Smooth muscle cell (in vitro differentiated cells): ENCODE data around the gene ENPP3. TPM values are rescaled to one million over a fixed set of nuclear protein-coding genes. Genes with fewer than 3 reads are reported as not detected.

Experiments
- DNase-seq: peaks from one replicate; lab custom pipeline; 2025; ENCODE audit not compliant: unreplicated experiment; lab: John Stamatoyannopoulos, UW
- H2AFZ ChIP-seq: fragments of 200-600 bp; sonication (generic); 2 replicates; pipeline ENCODE4 v1.6.0; 2016; ENCODE audit warnings: antibody characterized with exemption, low read depth, mild to moderate bottlenecking
- H3F3A ChIP-seq: fragments of 200-600 bp; sonication (generic); 2 replicates; pipeline ENCODE4 v1.6.0; 2017; ENCODE audit warnings: antibody characterized with exemption, low read depth
- H3K27ac ChIP-seq: fragments of 200-600 bp; sonication (generic); 2 replicates; pipeline ENCODE4 v1.5.1; 2016; ENCODE audit warnings: low read depth, mild to moderate bottlenecking
- H3K27me3 ChIP-seq: fragments of 200-600 bp; sonication (generic); 2 replicates; pipeline ENCODE4 v1.6.1; 2016; ENCODE audit warnings: low read depth, mild to moderate bottlenecking
- H3K36me3 ChIP-seq: fragments of 200-600 bp; sonication (generic); 2 replicates; pipeline ENCODE4 v1.5.1; 2016; ENCODE audit warnings: low read depth
- H3K4me1 ChIP-seq: fragments of 200-600 bp; sonication (generic); 2 replicates; pipeline ENCODE4 v1.5.1; 2016; ENCODE audit warnings: low read depth
- H3K4me2 ChIP-seq: fragments of 200-600 bp; sonication (generic); 2 replicates; pipeline ENCODE4 v1.6.0; 2016; ENCODE audit warnings: mild to moderate bottlenecking
- H3K4me3 ChIP-seq: fragments of 200-600 bp; sonication (generic); 2 replicates; pipeline ENCODE4 v1.5.1; 2016; ENCODE audit warnings: mild to moderate bottlenecking
- H3K79me2 ChIP-seq: fragments of 200-600 bp; sonication (generic); 2 replicates; pipeline ENCODE4 v1.6.0; 2016; ENCODE audit warnings: low read depth, mild to moderate bottlenecking
- H3K9ac ChIP-seq: fragments of 200-600 bp; sonication (generic); 2 replicates; pipeline ENCODE4 v1.6.0; 2016; ENCODE audit warnings: low read depth
- H3K9me3 ChIP-seq: fragments of 200-600 bp; sonication (generic); replicated peaks from 2 replicates; pipeline ENCODE4 v1.5.1; 2016; ENCODE audit warnings: low read depth
- H4K20me1 ChIP-seq: fragments of 200-600 bp; sonication (generic); 2 replicates; pipeline ENCODE4 v1.6.0; 2016; ENCODE audit warnings: low read depth
- CTCF ChIP-seq: fragments of 200-600 bp; sonication (generic); IDR thresholded peaks from 2 replicates; pipeline ENCODE4 v1.5.1; 2017; ENCODE audit warnings: borderline replicate concordance, mild to moderate bottlenecking, antibody characterized with exemption; ENCODE audit not compliant: insufficient read depth, poor library complexity, severe bottlenecking
- WGBS: methylation state at CpG from one replicate; pipeline ENCODE4 v1.1.7; 2016; ENCODE audit warnings: low lambda C conversion rate; 5-methylcytosine and 5-hydroxymethylcytosine counted together
- polyA plus RNA-seq: library from polyadenylated mRNA; unstranded; fragments of >200 nt; fragmentation: Nextera tagmentation; extraction: Ambion mirVana; gene quantifications from 2 replicates; pipeline ENCODE4 v1.2.1, GENCODE V29; 2016
- total RNA-seq: library from RNA; depleted of rRNA; stranded (reverse); fragments of >200 nt; gene quantifications from 2 replicates; pipeline ENCODE4 v1.2.3, GENCODE V29; 2014

ENPP3 gene
- total and polyA plus RNA-seq, 2 experiments from 2014 or later = 0.16 to 0.18 TPM

GRCh38 chr6:131641554-131641953 is 4.5 kb downstream of the ENPP3 start:
- Histone ChIP-seq H3K27ac (no peak overlapping the region), H3K27me3 (no peaks in the 10 kb centered on the region), H3K36me3 (no peaks in the 10 kb centered on the region), H3F3A (no peaks in the 10 kb centered on the region), H2AFZ (no peak overlapping the region), H3K4me2 (no peak overlapping the region), H3K4me3 (no peak overlapping the region), H4K20me1 (no peaks in the 10 kb centered on the region), H3K79me2 (no peaks in the 10 kb centered on the region), H3K9me3 (no peaks in the 10 kb centered on the region), H3K9ac (no peak overlapping the region), H3K4me1 (no peaks in the 10 kb centered on the region)
- DNase-seq = no peak
- 97% methylated on average over 1 of the region's 1 CpG for WGBS
- TF ChIP-seq CTCF = no peak

GRCh38 chr6:131642565-131642964 is 5.5 kb downstream of the ENPP3 start:
- Histone ChIP-seq H3K36me3 (no peaks in the 10 kb centered on the region), H3K79me2 (no peaks in the 10 kb centered on the region), H3K4me3 (no peak overlapping the region), H3K4me2 (no peak overlapping the region), H3K9ac (no peak overlapping the region), H4K20me1 (no peaks in the 10 kb centered on the region), H3K27me3 (no peaks in the 10 kb centered on the region), H3F3A (no peaks in the 10 kb centered on the region), H3K27ac (no peak overlapping the region), H3K4me1 (no peaks in the 10 kb centered on the region), H3K9me3 (no peaks in the 10 kb centered on the region), H2AFZ (no peak overlapping the region)
- TF ChIP-seq CTCF = no peak
- WGBS = 86% methylated on average over 6 of the region's 6 CpGs
- no peak for DNase-seq

GRCh38 chr6:131642987-131643611 is 6.0 kb downstream of the ENPP3 start:
- H3K36me3 ChIP-seq = no peaks in the 10 kb centered on the region
- no peaks in the 10 kb centered on the region for H3F3A ChIP-seq
- H2AFZ ChIP-seq = no peak overlapping the region
- H3K9ac ChIP-seq = no peak overlapping the region
- TF ChIP-seq CTCF = no peak
- no peaks in the 10 kb centered on the region for H3K79me2 ChIP-seq
- DNase-seq = no peak
- H3K4me3 ChIP-seq = no peak overlapping the region
- no peaks in the 10 kb centered on the region for H3K27me3 ChIP-seq
- no peaks in the 10 kb centered on the region for H3K4me1 ChIP-seq
- 86% methylated on average over 3 of the region's 3 CpGs for WGBS
- H3K27ac ChIP-seq = no peak overlapping the region
- no peak overlapping the region for H3K4me2 ChIP-seq
- no peaks in the 10 kb centered on the region for H4K20me1 ChIP-seq
- no peaks in the 10 kb centered on the region for H3K9me3 ChIP-seq

GRCh38 chr6:131643855-131644460 is 6.9 kb downstream of the ENPP3 start:
- H3K9me3 ChIP-seq = no peaks in the 10 kb centered on the region
- H3F3A ChIP-seq = no peaks in the 10 kb centered on the region
- WGBS = 82% methylated on average over 2 of the region's 2 CpGs
- no peak overlapping the region for H3K4me2 ChIP-seq
- no peak for TF ChIP-seq CTCF
- no peak overlapping the region for H3K9ac ChIP-seq
- H3K27ac ChIP-seq = no peak overlapping the region
- no peak overlapping the region for H2AFZ ChIP-seq
- DNase-seq = no peak
- H4K20me1 ChIP-seq = no peaks in the 10 kb centered on the region
- H3K4me3 ChIP-seq = no peak overlapping the region
- no peaks in the 10 kb centered on the region for H3K79me2 ChIP-seq
- H3K4me1 ChIP-seq = no peaks in the 10 kb centered on the region
- H3K27me3 ChIP-seq = no peaks in the 10 kb centered on the region
- no peaks in the 10 kb centered on the region for H3K36me3 ChIP-seq
